ENCODE results near the gene LONP1.

Gene LONP1

DNA sequence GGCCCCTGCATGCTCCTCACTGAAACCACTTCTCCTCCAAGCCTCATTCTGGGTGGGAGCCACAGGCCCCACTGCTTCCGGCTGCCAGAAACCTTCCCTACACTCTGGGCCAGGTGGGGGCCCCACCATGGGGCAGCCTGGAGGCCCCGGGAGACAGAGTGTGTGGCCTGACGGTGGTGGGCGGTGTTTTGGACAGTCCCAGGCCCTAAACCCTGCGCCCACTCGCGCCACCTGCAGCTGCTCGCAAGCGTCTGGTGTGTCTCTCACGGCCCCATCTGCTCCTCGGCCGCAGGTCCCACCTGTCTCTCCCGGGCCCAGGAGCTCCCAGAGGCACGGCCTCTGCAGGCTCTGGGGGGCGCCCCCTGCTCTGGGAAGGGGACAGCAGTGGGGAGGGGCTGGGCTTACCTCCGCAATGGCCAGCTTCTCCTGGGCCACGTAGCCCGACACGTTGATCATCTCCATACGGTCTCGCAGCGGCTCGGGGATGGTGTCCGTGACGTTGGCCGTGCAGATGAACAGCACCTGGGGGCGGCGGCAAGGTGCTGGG lies 24.2 kb downstream of the LONP1 start (continued):
- TF ChIP-seq SETDB1 (IDR thresholded peaks at IDR 0.05; ENCODE audit: insufficient read length, low read length): no peak
- TF ChIP-seq, protein P1, sequence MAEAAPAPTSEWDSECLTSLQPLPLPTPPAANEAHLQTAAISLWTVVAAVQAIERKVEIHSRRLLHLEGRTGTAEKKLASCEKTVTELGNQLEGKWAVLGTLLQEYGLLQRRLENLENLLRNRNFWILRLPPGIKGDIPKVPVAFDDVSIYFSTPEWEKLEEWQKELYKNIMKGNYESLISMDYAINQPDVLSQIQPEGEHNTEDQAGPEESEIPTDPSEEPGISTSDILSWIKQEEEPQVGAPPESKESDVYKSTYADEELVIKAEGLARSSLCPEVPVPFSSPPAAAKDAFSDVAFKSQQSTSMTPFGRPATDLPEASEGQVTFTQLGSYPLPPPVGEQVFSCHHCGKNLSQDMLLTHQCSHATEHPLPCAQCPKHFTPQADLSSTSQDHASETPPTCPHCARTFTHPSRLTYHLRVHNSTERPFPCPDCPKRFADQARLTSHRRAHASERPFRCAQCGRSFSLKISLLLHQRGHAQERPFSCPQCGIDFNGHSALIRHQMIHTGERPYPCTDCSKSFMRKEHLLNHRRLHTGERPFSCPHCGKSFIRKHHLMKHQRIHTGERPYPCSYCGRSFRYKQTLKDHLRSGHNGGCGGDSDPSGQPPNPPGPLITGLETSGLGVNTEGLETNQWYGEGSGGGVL (tag by site-specific recombination; IDR thresholded peaks at IDR 0.05): no peak
- TF ChIP-seq, protein P2, sequence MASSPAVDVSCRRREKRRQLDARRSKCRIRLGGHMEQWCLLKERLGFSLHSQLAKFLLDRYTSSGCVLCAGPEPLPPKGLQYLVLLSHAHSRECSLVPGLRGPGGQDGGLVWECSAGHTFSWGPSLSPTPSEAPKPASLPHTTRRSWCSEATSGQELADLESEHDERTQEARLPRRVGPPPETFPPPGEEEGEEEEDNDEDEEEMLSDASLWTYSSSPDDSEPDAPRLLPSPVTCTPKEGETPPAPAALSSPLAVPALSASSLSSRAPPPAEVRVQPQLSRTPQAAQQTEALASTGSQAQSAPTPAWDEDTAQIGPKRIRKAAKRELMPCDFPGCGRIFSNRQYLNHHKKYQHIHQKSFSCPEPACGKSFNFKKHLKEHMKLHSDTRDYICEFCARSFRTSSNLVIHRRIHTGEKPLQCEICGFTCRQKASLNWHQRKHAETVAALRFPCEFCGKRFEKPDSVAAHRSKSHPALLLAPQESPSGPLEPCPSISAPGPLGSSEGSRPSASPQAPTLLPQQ (tag by site-specific recombination; IDR thresholded peaks at IDR 0.05): peak; percentile 83
- no peak for TF ChIP-seq ZNF114 (tag by site-specific recombination; IDR thresholded peaks at IDR 0.05)
- TF ChIP-seq, protein P3, sequence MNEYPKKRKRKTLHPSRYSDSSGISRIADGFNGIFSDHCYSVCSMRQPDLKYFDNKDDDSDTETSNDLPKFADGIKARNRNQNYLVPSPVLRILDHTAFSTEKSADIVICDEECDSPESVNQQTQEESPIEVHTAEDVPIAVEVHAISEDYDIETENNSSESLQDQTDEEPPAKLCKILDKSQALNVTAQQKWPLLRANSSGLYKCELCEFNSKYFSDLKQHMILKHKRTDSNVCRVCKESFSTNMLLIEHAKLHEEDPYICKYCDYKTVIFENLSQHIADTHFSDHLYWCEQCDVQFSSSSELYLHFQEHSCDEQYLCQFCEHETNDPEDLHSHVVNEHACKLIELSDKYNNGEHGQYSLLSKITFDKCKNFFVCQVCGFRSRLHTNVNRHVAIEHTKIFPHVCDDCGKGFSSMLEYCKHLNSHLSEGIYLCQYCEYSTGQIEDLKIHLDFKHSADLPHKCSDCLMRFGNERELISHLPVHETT (tag by site-specific recombination; IDR thresholded peaks at IDR 0.05): no peak
- TF ChIP-seq, protein P4, sequence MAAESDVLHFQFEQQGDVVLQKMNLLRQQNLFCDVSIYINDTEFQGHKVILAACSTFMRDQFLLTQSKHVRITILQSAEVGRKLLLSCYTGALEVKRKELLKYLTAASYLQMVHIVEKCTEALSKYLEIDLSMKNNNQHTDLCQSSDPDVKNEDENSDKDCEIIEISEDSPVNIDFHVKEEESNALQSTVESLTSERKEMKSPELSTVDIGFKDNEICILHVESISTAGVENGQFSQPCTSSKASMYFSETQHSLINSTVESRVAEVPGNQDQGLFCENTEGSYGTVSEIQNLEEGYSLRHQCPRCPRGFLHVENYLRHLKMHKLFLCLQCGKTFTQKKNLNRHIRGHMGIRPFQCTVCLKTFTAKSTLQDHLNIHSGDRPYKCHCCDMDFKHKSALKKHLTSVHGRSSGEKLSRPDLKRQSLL (tag by site-specific recombination; IDR thresholded peaks at IDR 0.05): no peak
- no peak for TF ChIP-seq ZNF654 (tag by site-specific recombination; IDR thresholded peaks at IDR 0.05; ENCODE audit: low read depth)
- no peak for TF ChIP-seq ZBTB17 (tag by site-specific recombination; IDR thresholded peaks at IDR 0.05)
- TF ChIP-seq, protein P5, sequence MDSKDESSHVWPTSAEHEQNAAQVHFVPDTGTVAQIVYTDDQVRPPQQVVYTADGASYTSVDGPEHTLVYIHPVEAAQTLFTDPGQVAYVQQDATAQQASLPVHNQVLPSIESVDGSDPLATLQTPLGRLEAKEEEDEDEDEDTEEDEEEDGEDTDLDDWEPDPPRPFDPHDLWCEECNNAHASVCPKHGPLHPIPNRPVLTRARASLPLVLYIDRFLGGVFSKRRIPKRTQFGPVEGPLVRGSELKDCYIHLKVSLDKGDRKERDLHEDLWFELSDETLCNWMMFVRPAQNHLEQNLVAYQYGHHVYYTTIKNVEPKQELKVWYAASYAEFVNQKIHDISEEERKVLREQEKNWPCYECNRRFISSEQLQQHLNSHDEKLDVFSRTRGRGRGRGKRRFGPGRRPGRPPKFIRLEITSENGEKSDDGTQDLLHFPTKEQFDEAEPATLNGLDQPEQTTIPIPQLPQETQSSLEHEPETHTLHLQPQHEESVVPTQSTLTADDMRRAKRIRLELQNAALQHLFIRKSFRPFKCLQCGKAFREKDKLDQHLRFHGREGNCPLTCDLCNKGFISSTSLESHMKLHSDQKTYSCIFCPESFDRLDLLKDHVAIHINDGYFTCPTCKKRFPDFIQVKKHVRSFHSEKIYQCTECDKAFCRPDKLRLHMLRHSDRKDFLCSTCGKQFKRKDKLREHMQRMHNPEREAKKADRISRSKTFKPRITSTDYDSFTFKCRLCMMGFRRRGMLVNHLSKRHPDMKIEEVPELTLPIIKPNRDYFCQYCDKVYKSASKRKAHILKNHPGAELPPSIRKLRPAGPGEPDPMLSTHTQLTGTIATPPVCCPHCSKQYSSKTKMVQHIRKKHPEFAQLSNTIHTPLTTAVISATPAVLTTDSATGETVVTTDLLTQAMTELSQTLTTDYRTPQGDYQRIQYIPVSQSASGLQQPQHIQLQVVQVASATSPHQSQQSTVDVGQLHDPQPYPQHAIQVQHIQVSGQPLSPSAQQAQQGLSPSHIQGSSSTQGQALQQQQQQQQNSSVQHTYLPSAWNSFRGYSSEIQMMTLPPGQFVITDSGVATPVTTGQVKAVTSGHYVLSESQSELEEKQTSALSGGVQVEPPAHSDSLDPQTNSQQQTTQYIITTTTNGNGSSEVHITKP (tag by site-specific recombination; IDR thresholded peaks at IDR 0.05): no peak
- TF ChIP-seq GLIS1 (tag by site-specific recombination; IDR thresholded peaks at IDR 0.05): peak; percentile 91
- TF ChIP-seq ZNF621 (tag by site-specific recombination; IDR thresholded peaks at IDR 0.05): no peak
- no peak for TF ChIP-seq ZNF391 (tag by site-specific recombination; IDR thresholded peaks at IDR 0.05; ENCODE audit: borderline replicate concordance, low read depth)
- TF ChIP-seq SCRT2 (tag by site-specific recombination; IDR thresholded peaks at IDR 0.05): no peak
- TF ChIP-seq ZNF433 (tag by site-specific recombination; IDR thresholded peaks at IDR 0.05; ENCODE audit: low read depth): no peak
- TF ChIP-seq ZNF423 (tag by site-specific recombination; IDR thresholded peaks at IDR 0.05): no peak
- 0 out of 2 replicates have a peak, but pooled peaks have one; percentile 50 for TF ChIP-seq SCRT1 (tag by site-specific recombination; IDR thresholded peaks at IDR 0.05; ENCODE audit: borderline replicate concordance)
- TF ChIP-seq ZNF530 (tag by site-specific recombination; IDR thresholded peaks at IDR 0.05; ENCODE audit: low read depth): no peak
- TF ChIP-seq ZNF266 (tag by site-specific recombination; IDR thresholded peaks at IDR 0.05; ENCODE audit: low read depth): no peak
- TF ChIP-seq ZNF132 (tag by site-specific recombination; IDR thresholded peaks at IDR 0.05; ENCODE audit: borderline replicate concordance): no peak
- TF ChIP-seq, protein P6, sequence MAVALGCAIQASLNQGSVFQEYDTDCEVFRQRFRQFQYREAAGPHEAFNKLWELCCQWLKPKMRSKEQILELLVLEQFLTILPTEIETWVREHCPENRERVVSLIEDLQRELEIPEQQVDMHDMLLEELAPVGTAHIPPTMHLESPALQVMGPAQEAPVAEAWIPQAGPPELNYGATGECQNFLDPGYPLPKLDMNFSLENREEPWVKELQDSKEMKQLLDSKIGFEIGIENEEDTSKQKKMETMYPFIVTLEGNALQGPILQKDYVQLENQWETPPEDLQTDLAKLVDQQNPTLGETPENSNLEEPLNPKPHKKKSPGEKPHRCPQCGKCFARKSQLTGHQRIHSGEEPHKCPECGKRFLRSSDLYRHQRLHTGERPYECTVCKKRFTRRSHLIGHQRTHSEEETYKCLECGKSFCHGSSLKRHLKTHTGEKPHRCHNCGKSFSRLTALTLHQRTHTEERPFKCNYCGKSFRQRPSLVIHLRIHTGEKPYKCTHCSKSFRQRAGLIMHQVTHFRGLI (tag by site-specific recombination; IDR thresholded peaks at IDR 0.05): no peak
- TF ChIP-seq IKZF3 (tag by site-specific recombination; IDR thresholded peaks at IDR 0.05): peak; percentile 62
- no peak for TF ChIP-seq ZNF596 (tag by site-specific recombination; IDR thresholded peaks at IDR 0.05)
- TF ChIP-seq, protein P7, sequence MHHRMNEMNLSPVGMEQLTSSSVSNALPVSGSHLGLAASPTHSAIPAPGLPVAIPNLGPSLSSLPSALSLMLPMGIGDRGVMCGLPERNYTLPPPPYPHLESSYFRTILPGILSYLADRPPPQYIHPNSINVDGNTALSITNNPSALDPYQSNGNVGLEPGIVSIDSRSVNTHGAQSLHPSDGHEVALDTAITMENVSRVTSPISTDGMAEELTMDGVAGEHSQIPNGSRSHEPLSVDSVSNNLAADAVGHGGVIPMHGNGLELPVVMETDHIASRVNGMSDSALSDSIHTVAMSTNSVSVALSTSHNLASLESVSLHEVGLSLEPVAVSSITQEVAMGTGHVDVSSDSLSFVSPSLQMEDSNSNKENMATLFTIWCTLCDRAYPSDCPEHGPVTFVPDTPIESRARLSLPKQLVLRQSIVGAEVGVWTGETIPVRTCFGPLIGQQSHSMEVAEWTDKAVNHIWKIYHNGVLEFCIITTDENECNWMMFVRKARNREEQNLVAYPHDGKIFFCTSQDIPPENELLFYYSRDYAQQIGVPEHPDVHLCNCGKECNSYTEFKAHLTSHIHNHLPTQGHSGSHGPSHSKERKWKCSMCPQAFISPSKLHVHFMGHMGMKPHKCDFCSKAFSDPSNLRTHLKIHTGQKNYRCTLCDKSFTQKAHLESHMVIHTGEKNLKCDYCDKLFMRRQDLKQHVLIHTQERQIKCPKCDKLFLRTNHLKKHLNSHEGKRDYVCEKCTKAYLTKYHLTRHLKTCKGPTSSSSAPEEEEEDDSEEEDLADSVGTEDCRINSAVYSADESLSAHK (tag by site-specific recombination; IDR thresholded peaks at IDR 0.05): peak; percentile 55; the same call in 1 of the 2 replicates
- TF ChIP-seq ZNF248 (tag by site-specific recombination; IDR thresholded peaks at IDR 0.05): no peak
- no peak for TF ChIP-seq ZNF211 (tag by site-specific recombination; IDR thresholded peaks at IDR 0.05; ENCODE audit: low read depth)
- no peak for TF ChIP-seq ZNF510 (tag by site-specific recombination; IDR thresholded peaks at IDR 0.05; ENCODE audit: insufficient replicate concordance)
